Measurements from ENCODE around the gene MIOS.
"Not testable (repeated sequence)": the region's sequence is repeated elsewhere in the genome, so short reads cannot be mapped to it uniquely, and the experiment has no call there.

MIOS gene

DNA sequence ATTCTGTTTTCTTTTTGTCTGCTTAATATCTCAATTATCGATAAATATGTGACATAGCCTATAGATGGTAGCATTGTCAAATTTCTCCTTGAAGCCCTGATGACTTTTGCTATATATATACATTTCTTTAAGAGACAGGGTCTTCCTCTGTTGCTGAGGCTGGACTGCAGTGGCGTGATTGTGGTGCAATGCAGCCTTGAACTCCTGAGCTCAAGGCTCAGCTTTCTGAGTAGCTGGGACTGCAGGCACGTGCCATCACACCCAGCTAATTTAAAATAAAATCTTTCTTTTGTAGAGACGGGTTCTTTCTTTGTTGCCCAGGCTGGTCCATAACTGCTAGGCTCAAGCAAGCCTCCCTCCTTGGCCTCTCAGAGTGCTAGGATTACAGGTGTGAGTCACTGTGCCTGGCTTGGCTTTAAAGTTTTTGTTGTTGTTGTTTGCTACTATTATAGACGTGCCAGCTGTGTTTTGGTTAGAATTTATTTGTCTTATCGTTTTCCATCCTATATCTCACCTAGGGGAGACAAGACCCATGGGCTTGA lies 80.9 kb downstream of the MIOS start:
- DNase-seq (ENCODE audit: low spot score), result no peak

DNA sequence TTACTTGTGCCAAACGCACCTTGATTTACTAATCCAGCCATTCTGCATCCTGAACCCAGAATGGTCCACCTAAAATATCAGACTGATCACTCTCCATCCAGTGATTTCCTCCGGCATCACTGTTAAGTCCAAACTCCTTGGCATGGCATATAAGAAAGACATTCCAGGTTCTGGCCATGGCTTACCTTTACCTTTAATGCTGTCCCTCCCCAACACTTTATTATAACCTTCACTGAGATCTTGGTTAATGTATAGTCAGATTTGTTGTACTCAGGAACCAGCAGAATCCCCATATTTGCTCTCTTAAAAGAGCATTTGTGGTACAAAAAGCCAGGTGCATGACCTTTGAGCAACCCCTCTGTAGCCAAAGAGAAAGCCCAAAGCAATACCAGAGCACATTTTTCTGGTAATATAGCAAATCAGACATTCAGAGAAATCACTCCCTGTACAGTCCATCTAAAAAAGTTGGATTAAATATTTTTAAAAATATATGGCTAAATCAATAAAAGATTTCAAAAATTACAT lies 84.1 kb downstream of the MIOS start:
- no peak for DNase-seq (ENCODE audit: low spot score)

DNA sequence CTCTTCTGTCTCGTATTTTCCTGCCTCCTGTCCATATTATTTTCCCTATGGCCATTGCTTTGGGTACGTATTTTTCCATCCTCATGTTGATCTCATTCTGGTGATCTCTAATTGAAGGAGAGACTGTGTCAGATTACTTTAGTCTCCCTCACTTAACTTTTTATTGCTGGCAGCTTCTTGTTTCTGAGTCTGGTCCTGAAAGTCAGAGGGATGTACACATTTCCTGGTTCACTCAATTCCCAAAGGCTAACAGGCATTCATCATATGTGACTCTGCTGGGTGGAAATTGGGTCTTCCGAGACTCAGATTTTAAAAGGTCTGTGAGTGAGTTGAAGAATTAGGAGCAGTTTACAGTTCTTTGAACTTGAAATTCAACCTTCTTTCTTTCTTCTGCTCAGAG lies 84.8 kb downstream of the MIOS start:
- DNase-seq (ENCODE audit: low spot score), result no peak

DNA sequence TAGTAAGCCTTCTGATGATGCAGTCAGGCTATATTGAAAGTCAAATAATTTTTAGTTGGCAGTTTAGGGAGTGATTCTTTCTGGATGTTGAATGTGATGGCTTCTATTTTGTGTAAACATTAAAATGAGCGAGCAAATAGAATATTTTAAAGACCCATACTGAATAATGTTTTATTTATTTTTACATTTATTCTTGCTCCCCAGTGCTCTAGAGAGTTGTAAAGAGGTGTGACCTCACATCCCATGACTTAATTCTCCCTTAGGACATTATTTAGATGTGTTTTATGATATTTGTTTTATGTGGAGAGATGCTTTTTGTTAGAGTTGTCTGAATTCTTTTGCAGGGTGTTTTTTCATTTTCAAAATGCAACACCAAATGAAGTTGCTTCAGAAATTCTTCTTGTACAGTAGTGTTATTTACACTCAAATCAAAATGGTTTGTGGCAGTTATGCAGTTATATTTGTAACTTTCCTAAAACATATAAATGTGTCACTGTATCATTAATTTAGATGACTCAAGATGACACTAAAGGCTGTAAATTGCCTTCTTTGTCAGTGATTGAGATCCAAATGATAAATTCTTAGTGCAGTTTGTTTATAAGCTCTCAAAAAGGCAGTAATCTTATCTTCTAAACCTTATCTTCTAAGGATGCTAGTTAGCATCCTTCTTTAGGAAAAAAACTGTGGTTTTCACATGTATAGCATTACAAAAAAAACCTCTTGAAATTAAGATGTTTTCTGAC lies 86.3 kb downstream of the MIOS start:
- DNase-seq (ENCODE audit: low spot score), result no peak

DNA sequence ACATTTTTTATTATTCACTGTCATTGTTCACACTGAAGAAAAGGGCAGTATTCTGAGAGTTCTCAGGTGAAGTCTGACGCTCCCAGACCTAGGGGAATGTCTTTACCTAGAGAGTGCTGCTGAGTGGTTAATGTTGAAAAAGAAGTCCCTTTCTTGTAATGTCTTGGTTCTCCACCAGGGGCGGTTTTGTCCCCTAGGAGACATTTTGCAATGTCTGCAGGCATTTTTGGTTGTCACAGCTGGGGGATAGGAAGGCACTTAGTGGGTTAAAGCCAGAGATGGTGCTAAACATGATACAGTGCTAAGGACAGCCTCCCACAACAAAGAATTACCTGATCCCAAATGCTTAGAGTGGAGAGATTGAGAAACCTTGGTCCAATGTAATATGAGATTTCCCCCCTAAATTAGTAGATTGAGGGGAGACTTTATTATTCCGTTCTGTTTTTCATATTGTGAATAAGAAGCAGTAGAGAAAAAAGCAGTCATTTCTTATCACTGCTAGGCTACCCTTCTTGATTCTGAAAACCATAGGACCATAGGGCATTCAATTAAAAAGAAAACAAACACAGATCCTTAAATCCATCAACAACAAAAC lies 87.0 kb downstream of the MIOS start:
- DNase-seq (ENCODE audit: low spot score), result no peak

DNA sequence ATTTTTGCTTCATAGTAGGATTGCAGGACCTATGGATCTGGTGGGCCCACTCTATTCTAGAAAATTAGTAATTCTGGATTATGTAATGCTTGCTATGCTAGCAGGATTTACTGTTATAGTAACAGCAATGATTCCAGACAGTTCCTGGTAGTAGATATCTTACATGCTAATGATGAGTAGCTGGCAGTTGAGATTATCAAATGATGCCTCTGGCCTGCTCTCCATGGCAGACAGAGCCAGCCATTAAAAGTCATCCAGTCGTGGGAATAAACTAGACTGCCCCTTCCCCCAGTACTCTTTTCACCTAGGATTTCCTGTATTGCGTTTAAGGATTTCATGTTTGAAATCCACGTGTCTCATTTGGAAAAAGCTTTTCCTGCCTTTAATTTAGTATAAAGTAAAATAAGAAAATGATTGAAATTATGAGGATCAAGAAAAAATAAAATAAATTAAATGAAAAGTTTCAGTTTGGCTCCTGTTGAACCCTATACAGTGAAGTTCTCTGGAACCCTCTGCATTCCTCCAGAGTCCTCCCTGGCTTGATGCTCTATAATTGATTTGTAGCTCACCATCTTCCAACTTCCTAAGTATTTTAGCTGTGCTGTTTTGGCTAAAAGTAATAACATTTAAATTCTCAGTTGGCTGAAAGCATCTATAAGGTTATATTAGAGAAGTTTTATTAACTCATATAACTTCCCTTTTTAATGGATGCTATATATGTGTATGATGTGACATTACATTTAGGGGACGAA lies 88.5 kb downstream of the MIOS start:
- no peak for DNase-seq (ENCODE audit: low spot score)

DNA sequence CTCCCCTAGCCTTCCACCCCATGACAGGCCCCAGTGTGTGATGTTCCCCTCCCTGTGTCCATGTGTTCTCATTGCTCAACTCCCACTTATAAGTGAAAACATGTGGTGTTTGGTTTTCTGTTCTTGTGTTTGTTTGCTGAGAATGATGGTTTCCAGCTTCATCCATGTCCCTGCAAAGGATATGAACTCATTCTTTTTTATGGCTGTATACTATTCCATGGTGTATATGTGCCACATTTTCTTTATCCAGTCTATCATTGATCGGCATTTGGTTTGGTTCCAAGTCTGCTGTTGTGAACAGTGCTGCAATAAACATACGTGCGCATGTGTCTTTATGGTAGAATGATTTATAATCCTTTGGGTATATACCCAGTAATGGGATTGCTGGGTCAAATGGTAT lies 89.8 kb downstream of the MIOS start:
- not testable (repeated sequence) for DNase-seq (ENCODE audit: low spot score)
